Brain microvascular endothelial cell (primary cell): ENCODE data around the gene KATNIP.
"Not testable (repeated sequence)": the region's sequence is repeated elsewhere in the genome, so short reads cannot be mapped to it uniquely, and the experiment has no call there.

Experiments
- DNase-seq: peaks from one replicate; pipeline ENCODE4 v3.0.0-alpha.2; 2020
- H3K27ac ChIP-seq: fragments of 250-450 bp; sonication (Bioruptor Pico); 2 replicates; pipeline ENCODE4 v1.5.1; 2020; ENCODE audit warnings: mild to moderate bottlenecking, moderate library complexity
- H3K27me3 ChIP-seq: fragments of 250-450 bp; sonication (Bioruptor Pico); replicated peaks from 2 replicates; pipeline ENCODE4 v1.5.1; 2020; ENCODE audit warnings: mild to moderate bottlenecking
- H3K36me3 ChIP-seq: fragments of 250-450 bp; sonication (Bioruptor Pico); replicated peaks from 2 replicates; pipeline ENCODE4 v1.5.1; 2020; ENCODE audit warnings: mild to moderate bottlenecking
- H3K4me3 ChIP-seq: 2 replicates; pipeline ENCODE4 v1.5.1; 2011; ENCODE audit warnings: low read depth, mild to moderate bottlenecking, control low read depth, low read length, moderate library complexity
- CTCF ChIP-seq: IDR thresholded peaks from 2 replicates; pipeline ENCODE4 v1.5.1; 2011; ENCODE audit warnings: low read depth, mild to moderate bottlenecking, moderate library complexity, low read length, control low read depth, inconsistent platforms; ENCODE audit errors: missing control alignments
- in situ Hi-C: cut with HindIII; loops from 2 replicates; pipeline ENCODE4 v1.10.0; 2017; ENCODE audit warnings: low sequenced_read_pairs, low pct_ligation_motif_present

The KATNIP gene

GRCh38 chr16:27561216-27561615, 11.3 kb downstream of the KATNIP start:
- DNase-seq = no peak
- Histone ChIP-seq H3K36me3 (no peaks in the 10 kb centered on the region), H3K27ac (no peak overlapping the region), H3K4me3 (no peak overlapping the region), H3K27me3 (no peaks in the 10 kb centered on the region)
- in situ Hi-C loops = no loop called here
- no peak for TF ChIP-seq CTCF

GRCh38 chr16:27564224-27564623, 14.3 kb downstream of the KATNIP start:
- TF ChIP-seq CTCF = no peak
- DNase-seq = no peak
- in situ Hi-C loops = no loop called here
- Histone ChIP-seq H3K4me3 (no peak overlapping the region), H3K27me3 (no peaks in the 10 kb centered on the region), H3K27ac (no peak overlapping the region), H3K36me3 (no peaks in the 10 kb centered on the region)

- TF ChIP-seq CTCF = no peak
- H3K27me3 ChIP-seq = no peaks in the 10 kb centered on the region
- H3K27ac ChIP-seq = no peak overlapping the region
- H3K4me3 ChIP-seq = no peak overlapping the region
- DNase-seq = no peak
- in situ Hi-C loops = no loop called here
- no peaks in the 10 kb centered on the region for H3K36me3 ChIP-seq
These were observed 16.5 kb downstream of the KATNIP start for GRCh38 chr16:27566417-27566816.

- no peak for DNase-seq
- in situ Hi-C loops = no loop called here
These were observed 18.1 kb downstream of the KATNIP start for GRCh38 chr16:27568077-27568476.

GRCh38 chr16:27570986-27571385, 21.0 kb downstream of the KATNIP start:
- H3K27ac ChIP-seq, in situ Hi-C loops, H3K36me3 ChIP-seq, H3K27me3 ChIP-seq, H3K4me3 ChIP-seq, DNase-seq: not testable (repeated sequence)

More at GRCh38 chr16:27568077-27568476, 18.1 kb downstream of the KATNIP start:
- Histone ChIP-seq H3K27ac (no peak overlapping the region), H3K4me3 (no peak overlapping the region), H3K27me3 (no peaks in the 10 kb centered on the region), H3K36me3 (no peaks in the 10 kb centered on the region)
- no peak for TF ChIP-seq CTCF

GRCh38 chr16:27571433-27572326, 21.7 kb downstream of the KATNIP start:
- no peak for TF ChIP-seq CTCF
- no peaks in the 10 kb centered on the region for H3K27me3 ChIP-seq
- H3K27ac ChIP-seq = no peak overlapping the region
- H3K4me3 ChIP-seq = no peak overlapping the region
- DNase-seq = no peak
- in situ Hi-C loops = no loop called here
- no peaks in the 10 kb centered on the region for H3K36me3 ChIP-seq
